CD4-positive, alpha-beta T cell treated with Interferon gamma for 1 hour (primary cell): Measurements from ENCODE around the gene TOB1.
A peak's percentile ranks its signal among the peaks of the same experiment; 100 is the strongest.

ENCODE experiments used
- DNase-seq: peaks from one replicate; pipeline ENCODE4 v3.0.0-alpha.2; 2020

The TOB1 gene

GRCh38 chr17:50866261-50866949, at the start of gene TOB1:
TSS of gene TOB1 (minus strand) at chr17:50866354. CDS start at chr17:50864017, 2,337 bp downstream.
- DNase-seq: peak; percentile 97

- no peak for DNase-seq
Measured at GRCh38 chr17:50914505-50915063, 48.4 kb upstream of the TOB1 start.

GRCh38 chr17:50913120-50913519, 47.0 kb upstream of the TOB1 start:
- DNase-seq: no peak

- DNase-seq: no peak
Measured at GRCh38 chr17:50911890-50912289, 45.7 kb upstream of the TOB1 start.

DNA sequence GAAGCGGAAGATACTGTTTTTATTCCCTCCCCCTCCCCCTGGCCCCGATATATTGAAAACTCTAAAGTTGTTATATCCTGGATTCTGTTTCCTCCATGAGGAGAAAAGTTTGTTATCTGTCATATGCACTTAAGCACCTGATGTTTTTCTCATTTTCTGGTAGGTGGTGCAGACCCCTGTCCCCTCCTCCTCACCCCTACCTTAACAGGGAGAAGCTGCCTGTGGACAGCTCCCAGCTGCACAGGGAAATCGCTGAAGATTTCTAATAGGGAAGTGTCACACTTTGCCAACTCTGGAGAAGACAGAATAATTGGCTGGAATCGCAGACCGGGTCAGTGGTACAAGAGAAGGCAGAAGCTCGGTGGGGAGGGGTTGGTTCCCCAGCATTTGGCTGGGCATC, 45.3 kb upstream of the TOB1 start:
- no peak for DNase-seq

DNA sequence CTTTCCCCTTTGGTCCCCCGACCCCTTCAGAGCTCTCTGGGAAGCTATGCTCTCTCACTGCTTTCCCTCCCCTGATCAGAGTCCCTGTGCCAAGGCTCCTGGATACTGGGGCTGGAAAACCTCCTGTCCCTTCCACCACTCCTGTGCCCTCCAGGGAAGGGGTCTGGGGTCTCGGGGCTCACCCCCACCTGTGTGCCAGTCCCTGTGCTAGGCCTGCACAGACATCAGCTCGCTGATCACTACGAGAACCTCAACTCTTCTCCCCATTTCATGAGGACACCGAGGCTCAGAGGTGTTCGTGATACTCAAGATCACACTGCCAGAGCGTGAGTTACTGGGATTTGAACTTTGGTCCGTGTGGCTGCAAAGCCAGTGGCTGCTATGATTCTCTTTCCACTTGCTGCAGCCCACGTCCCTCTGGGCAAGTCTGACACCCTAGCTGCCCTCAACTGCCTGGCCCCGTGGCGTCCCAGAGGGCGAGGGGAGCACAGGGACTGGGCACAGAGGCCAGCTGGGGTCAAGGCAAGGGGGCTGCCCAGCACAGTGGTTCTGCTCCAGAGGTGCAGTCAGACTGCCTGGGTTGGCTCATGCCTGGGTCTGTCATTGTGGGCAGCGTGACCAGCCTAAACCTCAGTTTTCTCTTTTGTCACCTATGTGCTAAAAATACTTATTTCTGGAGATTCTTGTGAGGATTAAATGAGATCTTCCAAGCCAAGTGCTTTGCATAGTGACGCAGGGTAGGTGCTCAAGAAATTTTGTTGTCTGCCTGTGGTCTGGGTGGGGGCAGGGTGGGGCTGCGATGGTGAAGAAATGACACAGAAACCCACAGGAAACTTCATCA, 43.8 kb upstream of the TOB1 start:
- DNase-seq: peak; percentile 81

- DNase-seq: peak; percentile 64
Measured at GRCh38 chr17:50908860-50909764, 43.0 kb upstream of the TOB1 start.

- DNase-seq: no peak
Measured at GRCh38 chr17:50908140-50908859, 42.1 kb upstream of the TOB1 start.

DNA sequence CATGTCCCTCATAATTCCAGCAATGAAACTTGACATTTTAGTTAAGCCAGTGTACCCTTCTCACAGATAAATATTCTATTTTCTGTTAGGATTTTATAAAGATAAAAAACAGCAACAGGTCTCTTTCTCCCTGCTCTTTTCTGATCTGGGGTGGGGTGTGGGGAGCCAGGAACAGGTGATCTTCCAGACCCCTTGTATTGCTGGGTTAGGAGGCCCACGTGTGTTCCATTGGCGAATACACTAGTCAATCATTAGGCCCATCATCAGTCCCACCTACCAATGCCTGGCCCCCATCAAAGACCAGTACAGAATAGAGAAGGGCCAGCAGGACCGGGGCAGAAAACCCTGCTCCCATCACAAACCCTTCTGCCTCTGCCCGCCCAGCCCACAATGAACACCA, 40.3 kb upstream of the TOB1 start:
- no peak for DNase-seq

DNA sequence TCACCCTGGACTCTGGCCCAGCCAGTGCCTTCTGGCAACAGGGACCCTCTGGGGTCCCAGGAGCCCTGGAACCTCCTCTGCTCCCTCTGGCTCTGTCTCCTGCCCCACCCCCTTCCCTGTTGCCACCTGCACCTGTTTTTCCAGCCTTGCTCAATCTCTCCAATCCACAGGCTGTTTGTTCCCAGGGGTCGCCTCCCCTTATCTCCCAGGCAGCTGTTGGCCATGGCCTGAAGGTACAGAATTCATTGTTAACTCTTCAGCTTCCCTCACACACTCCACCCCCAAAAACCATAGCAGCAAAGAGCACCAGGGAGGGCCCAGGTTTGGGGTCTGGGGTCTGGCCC, 39.3 kb upstream of the TOB1 start:
- DNase-seq: no peak

DNA sequence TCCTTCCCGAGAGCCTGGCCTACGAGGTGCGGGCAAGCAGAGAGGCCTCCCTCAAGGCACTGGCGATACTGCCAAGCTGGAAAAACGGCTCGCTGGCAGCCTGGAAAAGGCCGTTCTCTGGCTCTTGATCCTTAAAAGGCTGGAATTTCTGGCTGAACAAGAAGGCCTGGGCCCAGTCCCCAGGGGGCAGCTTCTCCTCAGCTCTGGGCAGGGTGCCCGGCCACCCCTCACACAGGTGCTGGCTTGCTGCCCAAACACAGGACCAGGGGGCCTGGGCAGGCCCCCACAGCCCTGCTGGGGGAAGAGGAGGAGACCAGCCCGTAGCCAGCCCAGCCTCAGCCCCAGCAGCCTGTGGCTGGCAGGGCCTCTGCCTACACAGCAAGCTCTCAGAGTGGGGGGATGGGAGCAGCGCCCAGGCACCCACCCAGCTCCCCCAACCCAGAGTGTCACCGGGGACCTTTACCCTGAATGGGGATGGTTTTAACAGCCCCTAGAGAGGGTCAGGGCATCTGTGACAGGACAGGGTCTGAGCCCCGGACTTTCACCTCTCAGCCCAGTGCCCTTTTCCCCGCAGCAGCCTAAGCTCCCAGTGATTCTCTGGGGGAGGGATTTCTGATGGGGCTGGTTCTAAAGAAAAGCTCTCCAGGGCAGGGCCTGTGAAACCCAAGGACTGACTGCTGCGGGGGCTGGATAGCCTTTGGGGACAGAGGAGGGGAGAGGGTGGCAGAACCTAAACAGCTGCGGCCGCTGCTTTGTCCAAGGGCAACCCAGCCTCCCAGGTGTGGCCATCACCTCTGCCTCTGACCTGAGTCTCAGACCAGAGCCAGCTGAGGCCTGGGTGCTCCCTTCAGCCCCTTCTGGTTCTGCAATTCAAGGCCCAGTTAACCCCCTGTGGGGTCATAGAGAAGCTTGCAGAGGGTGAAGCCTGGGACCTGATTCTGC, 38.6 kb upstream of the TOB1 start:
- no peak for DNase-seq

DNA sequence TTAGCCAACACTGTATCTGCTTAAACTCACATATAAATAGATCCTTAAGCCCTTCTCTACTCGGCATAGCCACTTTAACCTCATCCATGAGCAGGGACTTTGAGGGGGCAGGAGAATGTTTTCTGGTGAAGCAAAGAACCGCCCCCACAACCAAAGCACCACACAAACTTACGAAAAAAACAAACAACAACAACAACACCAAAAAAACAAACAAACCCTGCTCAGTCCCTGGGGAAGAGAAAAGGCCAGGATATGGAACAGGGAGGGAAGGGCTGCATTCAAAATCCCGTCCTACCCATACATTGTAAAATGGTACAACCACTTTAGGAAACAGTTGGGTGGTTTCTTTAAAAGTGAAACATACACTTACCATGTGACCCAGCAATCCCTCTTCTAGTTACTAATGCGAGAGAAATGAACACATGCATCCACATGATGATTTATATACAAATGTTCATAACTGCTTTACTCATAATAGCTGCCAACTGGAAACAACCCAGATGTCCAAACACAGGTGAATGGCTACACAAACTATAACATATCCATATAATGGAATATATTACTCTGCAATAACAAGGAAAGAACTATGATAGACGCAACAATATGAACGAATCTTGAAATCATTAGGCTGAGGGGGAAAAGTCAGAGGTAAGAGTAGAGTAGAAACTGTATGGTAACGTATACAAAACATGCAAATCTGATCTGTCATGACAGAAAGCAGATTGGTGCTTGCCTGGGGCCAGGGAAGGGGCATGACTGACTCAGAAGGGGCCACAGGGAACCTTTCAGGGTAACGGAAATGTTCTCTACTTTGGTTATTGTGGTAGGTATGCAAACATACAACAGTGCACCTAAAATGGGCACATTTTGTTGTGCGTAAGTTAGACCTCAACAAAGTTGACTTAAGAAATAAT, 37.7 kb upstream of the TOB1 start:
- no peak for DNase-seq

DNA sequence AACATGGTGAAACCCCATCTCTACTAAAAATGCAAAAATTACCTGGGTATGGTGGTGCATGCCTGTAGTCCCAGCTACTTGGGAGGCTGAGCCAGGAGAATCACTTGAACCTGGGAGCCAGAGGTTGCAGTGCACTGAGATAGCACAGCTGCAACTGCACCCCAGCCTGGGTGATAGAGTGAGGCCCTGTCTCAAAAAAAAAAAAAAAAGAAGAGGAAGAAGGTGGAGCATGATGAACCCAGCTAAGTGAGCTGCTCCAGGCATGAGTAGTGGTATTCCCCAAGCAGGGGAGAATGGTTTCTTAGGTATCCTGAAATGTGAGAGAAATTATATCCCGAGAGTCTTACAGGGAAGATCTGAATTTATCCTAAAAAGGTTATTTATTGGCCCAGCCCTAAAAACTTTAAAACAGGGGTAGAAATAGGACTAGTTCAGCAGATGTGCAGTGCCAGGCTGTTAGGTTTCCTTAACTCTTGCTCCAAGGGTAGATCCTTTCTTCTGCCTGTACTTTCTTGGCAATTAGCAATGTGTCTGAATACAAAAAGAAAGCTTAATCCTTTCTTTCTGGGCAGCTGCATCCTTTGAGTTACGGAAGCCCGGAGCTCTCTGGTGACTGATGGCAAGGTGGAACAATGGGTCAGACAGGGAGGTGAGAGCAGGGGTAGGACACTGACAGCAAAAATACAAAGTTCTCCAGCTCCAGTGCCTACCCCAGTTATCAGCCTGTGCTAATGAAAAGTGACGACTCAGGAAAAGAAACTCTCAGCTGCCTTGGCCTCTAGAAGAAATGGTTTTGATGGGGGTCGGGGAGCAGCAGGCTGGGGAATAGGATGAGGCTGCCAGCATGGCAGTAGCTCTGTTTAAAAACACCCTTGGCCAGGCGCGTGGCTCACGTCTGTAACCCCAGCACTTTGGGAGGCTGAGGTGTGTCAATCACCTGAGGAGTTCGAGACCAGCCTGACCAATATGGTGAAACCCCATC, 36.5 kb upstream of the TOB1 start:
- DNase-seq: no peak

DNA sequence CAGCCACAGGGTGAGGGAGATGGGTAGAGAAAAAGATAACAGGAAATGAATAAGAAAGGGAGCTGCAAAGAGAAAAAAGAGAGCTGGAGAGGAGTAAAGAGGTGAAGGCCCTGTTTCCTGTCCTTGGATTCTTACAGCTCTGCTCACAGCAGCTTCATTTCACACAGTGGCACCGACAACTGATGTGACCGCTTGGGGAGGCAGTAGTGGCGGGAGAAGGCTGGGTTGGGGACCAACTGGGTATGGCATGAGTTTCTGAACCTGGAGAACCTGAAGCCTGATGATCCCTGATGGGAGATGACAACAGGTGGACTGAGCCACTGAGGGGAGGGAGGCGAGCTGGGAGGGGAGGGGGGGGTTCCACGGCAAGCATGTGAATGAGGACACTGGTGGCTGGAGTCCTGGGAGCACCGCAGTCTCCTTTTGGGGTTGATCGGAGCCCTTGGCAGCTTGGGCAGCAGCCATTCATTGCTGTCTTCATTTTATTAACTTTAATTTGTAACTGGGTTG, 34.3 kb upstream of the TOB1 start:
- no peak for DNase-seq

GRCh38 chr17:50899559-50900319, 33.6 kb upstream of the TOB1 start:
- DNase-seq: no peak

- DNase-seq: no peak
Measured at GRCh38 chr17:50899005-50899460, 32.9 kb upstream of the TOB1 start.

GRCh38 chr17:50898369-50899004, 32.3 kb upstream of the TOB1 start:
- no peak for DNase-seq
